HCT116 (cell line): ENCODE results near the gene GPS1. TPM values are rescaled to one million over a fixed set of nuclear protein-coding genes. Genes with fewer than 3 reads are reported as not detected.
A peak's percentile ranks its signal among the peaks of the same experiment; 100 is the strongest.

Experiments
- ATAC-seq: fragments of 200-7000 bp; cut with Tn5 transposase; 2 replicates; pipeline ENCODE4 v1.9.1; 2020; ENCODE audit warnings: mild to moderate bottlenecking, moderate library complexity
- BruUV-seq: library from RNA; stranded (reverse); fragments of 400-500 nt; replicated peaks from 2 replicates; lab custom pipeline; 2021; lab: Mats Ljungman, UMichigan
- CTCF ChIA-PET: fragments of 300-600 bp; sonication (Branson Sonifier 250); formaldehyde crosslinking; loops from one replicate; lab custom pipeline; 2021; ENCODE audit warnings: antibody characterized with exemption; lab: Charles Lee
- POLR2A ChIA-PET: fragments of 300-600, 350-600 bp; sonication (Branson Sonifier 250); formaldehyde crosslinking; loops from one replicate; lab custom pipeline; 2021; ENCODE audit warnings: antibody characterized with exemption; lab: Charles Lee
- RAD21 ChIA-PET, 2 experiments: fragments of 300-600 bp; sonication (Branson Sonifier 250); formaldehyde crosslinking; loops; one replicate each; lab custom pipeline; 2023; ENCODE audit warnings: low total read pairs in 2 of 2; ENCODE audit not compliant: uncharacterized antibody in 2 of 2, unreplicated experiment in 2 of 2, low non-redundant PET in 1 of 2; lab: Charles Lee
- DNase-seq: peaks from one replicate; pipeline ENCODE4 v3.0.0-alpha.2; 2010; ENCODE audit warnings: low read depth, low spot score
- H2AFZ ChIP-seq: fragments of 200-600 bp; shearing (Covaris generic), sonication (generic); 2 replicates; pipeline ENCODE4 v1.6.1; 2017; ENCODE audit warnings: low read depth, mixed run types, mixed read lengths, antibody characterized with exemption, low read length; ENCODE audit not compliant: poor library complexity, severe bottlenecking
- H3K27ac ChIP-seq: 2 replicates; pipeline ENCODE4 v1.5.1; 2012; ENCODE audit warnings: low read depth, low read length
- H3K27me3 ChIP-seq: fragments of 200-600 bp; sonication (generic); 2 replicates; pipeline ENCODE4 v1.6.1; 2016; ENCODE audit warnings: mixed run types, low read length, mixed read lengths; ENCODE audit not compliant: insufficient read depth
- H3K36me3 ChIP-seq, 2 experiments: fragments of 200-500 bp in 1 of 2; fragments of 200-600 bp in 1 of 2; sonication (Bioruptor generic) in 1 of 2; sonication (generic) in 1 of 2; 2 replicates each; pipeline versions ENCODE4 v1.5.1 to v1.6.1; 2014 to 2016; ENCODE audit warnings: low read length in 2 of 2, inconsistent platforms in 1 of 2, mixed read lengths in 1 of 2, mixed run types in 1 of 2; ENCODE audit not compliant: insufficient read depth in 2 of 2, control insufficient read depth in 1 of 2
- H3K4me1 ChIP-seq, 2 experiments: fragments of 200-600 bp in 1 of 2; sonication (generic) in 1 of 2; 2 replicates each; pipeline versions ENCODE4 v1.5.1 to v1.6.1; 2012 to 2017; ENCODE audit warnings: low read length in 2 of 2, inconsistent platforms in 1 of 2, mild to moderate bottlenecking in 1 of 2, mixed read lengths in 1 of 2, mixed run types in 1 of 2, moderate library complexity in 1 of 2; ENCODE audit not compliant: insufficient read depth in 2 of 2, control insufficient read depth in 1 of 2
- H3K4me2 ChIP-seq: fragments of 200-600 bp; sonication (generic); 2 replicates; pipeline ENCODE4 v1.6.1; 2017; ENCODE audit warnings: mixed run types, low read length, mixed read lengths
- H3K4me3 ChIP-seq, 2 experiments: fragments of 200-600 bp in 1 of 2; sonication (generic) in 1 of 2; replicated peaks in 1 of 2; 2 replicates each; pipeline ENCODE4 v1.5.1; 2011 to 2016; ENCODE audit warnings: low read length in 2 of 2, control low read depth in 1 of 2, low read depth in 1 of 2, mild to moderate bottlenecking in 1 of 2, mixed read lengths in 1 of 2, mixed run types in 1 of 2
- H3K79me2 ChIP-seq: fragments of 200-600 bp; sonication (generic); 2 replicates; pipeline ENCODE4 v1.6.1; 2017; ENCODE audit warnings: mild to moderate bottlenecking, mixed run types, low read length, moderate library complexity, mixed read lengths; ENCODE audit not compliant: insufficient read depth
- H3K9ac ChIP-seq: fragments of 200-600 bp; sonication (generic); 2 replicates; pipeline ENCODE4 v1.6.1; 2016; ENCODE audit warnings: low read length, mixed read lengths
- H3K9me2 ChIP-seq: fragments of 200-600 bp; sonication (generic), shearing (Covaris generic); 2 replicates; pipeline ENCODE4 v1.6.1; 2017; ENCODE audit warnings: mixed run types, mild to moderate bottlenecking, moderate library complexity; ENCODE audit not compliant: insufficient read depth
- H3K9me3 ChIP-seq, 2 experiments: fragments of 200-500 bp in 1 of 2; fragments of 200-600 bp in 1 of 2; sonication (Bioruptor generic) in 1 of 2; sonication (generic) in 1 of 2; 2 replicates each; pipeline ENCODE4 v1.6.1; 2014 to 2017; ENCODE audit warnings: low read length in 2 of 2, mixed read lengths in 2 of 2, inconsistent platforms in 1 of 2, low read depth in 1 of 2, mild to moderate bottlenecking in 1 of 2, mixed run types in 1 of 2, moderate library complexity in 1 of 2; ENCODE audit not compliant: control insufficient read depth in 1 of 2, insufficient read depth in 1 of 2
- H4K20me1 ChIP-seq: fragments of 200-600 bp; sonication (generic), shearing (Covaris generic); 2 replicates; pipeline ENCODE4 v1.6.1; 2017; ENCODE audit warnings: mixed run types, mild to moderate bottlenecking, moderate library complexity; ENCODE audit not compliant: insufficient read depth
- CBX3 ChIP-seq: IDR thresholded peaks from 2 replicates; pipeline ENCODE4 v1.6.1; 2012; ENCODE audit warnings: low read depth
- CTCF ChIP-seq, 3 experiments: fragments of 200-600 bp in 1 of 3; sonication (generic) in 1 of 3; IDR thresholded peaks in 2 of 3; conservative IDR thresholded peaks in 1 of 3; 2 replicates each; pipeline ENCODE4 v1.5.1; 2012 to 2017; ENCODE audit warnings: low read depth in 2 of 3, low read length in 2 of 3, antibody characterized with exemption in 1 of 3, borderline replicate concordance in 1 of 3, control low read depth in 1 of 3, mild to moderate bottlenecking in 1 of 3, mixed read lengths in 1 of 3, mixed run types in 1 of 3, moderate library complexity in 1 of 3; ENCODE audit not compliant: insufficient read depth in 1 of 3
- EGR1 ChIP-seq: IDR thresholded peaks from 2 replicates; pipeline ENCODE4 v1.6.1; 2012; ENCODE audit warnings: low read depth
- ELF1 ChIP-seq: IDR thresholded peaks from 2 replicates; pipeline ENCODE4 v1.6.1; 2012; ENCODE audit warnings: low read depth, borderline replicate concordance
- FOSL1 ChIP-seq: IDR thresholded peaks from 2 replicates; pipeline ENCODE4 v1.6.1; 2012; ENCODE audit warnings: low read depth
- JUND ChIP-seq: IDR thresholded peaks from 2 replicates; pipeline ENCODE4 v1.6.1; 2012
- MAX ChIP-seq: IDR thresholded peaks from 2 replicates; pipeline ENCODE4 v1.6.1; 2012
- POLR2AphosphoS5 ChIP-seq: IDR thresholded peaks from 2 replicates; pipeline ENCODE4 v1.6.1; 2011; ENCODE audit warnings: mild to moderate bottlenecking, low read depth, low read length, moderate library complexity
- SIN3A ChIP-seq: IDR thresholded peaks from 2 replicates; pipeline ENCODE4 v1.6.1; 2012; ENCODE audit warnings: low read depth
- SP1 ChIP-seq: IDR thresholded peaks from 2 replicates; pipeline ENCODE4 v1.6.1; 2012; ENCODE audit warnings: low read depth
- TCF7L2 ChIP-seq: IDR thresholded peaks from 2 replicates; pipeline ENCODE4 v1.7.0; 2011; ENCODE audit warnings: borderline replicate concordance, inconsistent platforms; ENCODE audit not compliant: insufficient read depth, insufficient read length; ENCODE audit errors: extremely low read depth
- ZFX ChIP-seq: fragments of 450-650 bp; IDR thresholded peaks from 2 replicates; pipeline ENCODE4 v1.6.1; 2017
- intact Hi-C: fragments of 100-400 bp; cut with micrococcal nuclease; formaldehyde crosslinking; loops from 2 replicates; pipeline ENCODE4 v1.10.0; 2022
- total RNA-seq: library from RNA; stranded (reverse); gene quantifications from one replicate; pipeline ENCODE4 v1.2.1, GENCODE V29; 2021; ENCODE audit not compliant: unreplicated experiment

GPS1 gene
- total RNA-seq, 1 experiment from 2014 or later: 205 TPM

- TF ChIP-seq CTCF (IDR thresholded peaks at IDR 0.05 in 2 of 3, conservative IDR thresholded peaks at IDR 0.05 in 1 of 3; ENCODE audit: borderline replicate concordance in 1 of 3, insufficient read depth in 1 of 3, low read depth in 2 of 3, low read length in 2 of 3) (no peak), ZFX (no peak), FOSL1 (no peak), ELF1 (no peak), JUND (no peak), MAX (no peak), SIN3A (no peak), EGR1 (no peak), SP1 (no peak), TCF7L2 (no peak), POLR2AphosphoS5 (no peak), CBX3 (no peak)
Measured at GRCh38 chr17:82101301-82101715, 49.6 kb downstream of the GPS1 start (continued).

- Histone ChIP-seq H3K36me3 (peaks cover 0 to 14% of the 10 kb centered on the region in 2 experiments; a peak in 1 of 4 replicates), H3K4me1 (peaks cover 40 to 66% of the 10 kb centered on the region in 2 experiments), H4K20me1 (no peaks in the 10 kb centered on the region), H3K9me3 (no peaks in the 10 kb centered on the region), H3K4me2 (no peak overlapping the region), H2AFZ (no peak overlapping the region), H3K79me2 (peaks cover 30% of the 10 kb centered on the region), H3K9ac (no peak overlapping the region), H3K9me2 (no peaks in the 10 kb centered on the region), H3K27ac (peak overlapping the region; percentile 99; the same call in 1 of the 2 replicates), H3K4me3 (no peak overlapping the region), H3K27me3 (no peaks in the 10 kb centered on the region)
- ChIA-PET CTCF (no interaction called here), RAD21 (no interaction called here), POLR2A (no interaction called here)
- BruUV-seq: no TSS peak
- TF ChIP-seq CTCF (IDR thresholded peaks at IDR 0.05 in 2 of 3, conservative IDR thresholded peaks at IDR 0.05 in 1 of 3; ENCODE audit: borderline replicate concordance in 1 of 3, insufficient read depth in 1 of 3, low read depth in 2 of 3, low read length in 2 of 3) (no peak), POLR2AphosphoS5 (peak; percentile 6; the same call in 1 of the 2 replicates)
- no peak for ATAC-seq
- no peak for DNase-seq
- intact Hi-C loops: no loop called here
Measured at GRCh38 chr17:82101767-82102679, 50.3 kb downstream of the GPS1 start.
